GM19328 (cell line): Measurements from ENCODE around the gene C12orf57.
A peak's percentile ranks its signal among the peaks of the same experiment; 100 is the strongest.

Experiments
- ATAC-seq: cut with Tn5 transposase; IDR thresholded peaks from one replicate; pipeline ENCODE4 v1.9.1; 2021; ENCODE audit warnings: mild to moderate bottlenecking, moderate library complexity; ENCODE audit not compliant: unreplicated experiment

C12orf57 gene

GRCh38 chr12:6963016-6963731, 19.4 kb downstream of the C12orf57 start:
- ATAC-seq, result no peak

- no peak for ATAC-seq
Measured at GRCh38 chr12:6963791-6964413, 20.1 kb downstream of the C12orf57 start.

- no peak for ATAC-seq
Measured at GRCh38 chr12:6964605-6965025, 20.8 kb downstream of the C12orf57 start.

- no peak for ATAC-seq
Measured at GRCh38 chr12:6965026-6965661, 21.3 kb downstream of the C12orf57 start.

GRCh38 chr12:6965714-6966113, 21.9 kb downstream of the C12orf57 start:
- ATAC-seq, result no peak

- no peak for ATAC-seq
Measured at GRCh38 chr12:6966351-6966750, 22.5 kb downstream of the C12orf57 start.

GRCh38 chr12:6967651-6968100, 23.9 kb downstream of the C12orf57 start:
- ATAC-seq, result no peak

GRCh38 chr12:6968426-6968825, 24.6 kb downstream of the C12orf57 start:
- no peak for ATAC-seq

- peak; percentile 33 for ATAC-seq
Measured at GRCh38 chr12:6970096-6970527, 26.3 kb downstream of the C12orf57 start.

- ATAC-seq, result no peak
Measured at GRCh38 chr12:6974180-6974579, 30.4 kb downstream of the C12orf57 start.

GRCh38 chr12:6975297-6976032, 31.6 kb downstream of the C12orf57 start:
- ATAC-seq, result no peak

- ATAC-seq, result no peak
Measured at GRCh38 chr12:6977653-6978052, 33.8 kb downstream of the C12orf57 start.

GRCh38 chr12:6978188-6978587, 34.4 kb downstream of the C12orf57 start:
- no peak for ATAC-seq

GRCh38 chr12:6978611-6979011, 34.8 kb downstream of the C12orf57 start:
- no peak for ATAC-seq

- ATAC-seq, result no peak
Measured at GRCh38 chr12:6979021-6979420, 35.2 kb downstream of the C12orf57 start.

- ATAC-seq, result no peak
Measured at GRCh38 chr12:6979453-6979852, 35.6 kb downstream of the C12orf57 start.

GRCh38 chr12:6980075-6980474, 36.3 kb downstream of the C12orf57 start:
- no peak for ATAC-seq

GRCh38 chr12:6980740-6981139, 36.9 kb downstream of the C12orf57 start:
- ATAC-seq, result no peak

- ATAC-seq, result no peak
Measured at GRCh38 chr12:6981152-6982052, 37.6 kb downstream of the C12orf57 start.

- no peak for ATAC-seq
Measured at GRCh38 chr12:6982532-6982931, 38.7 kb downstream of the C12orf57 start.
